RWPE2 (cell line): ENCODE data around the gene SAPCD1.

Experiments
- ATAC-seq: fragments of 200-7000 bp; cut with Tn5 transposase; 3 replicates; pipeline ENCODE4 v1.9.1; 2021; ENCODE audit warnings: low read depth
- DNase-seq: peaks from one replicate; pipeline ENCODE4 v3.0.0-alpha.2; 2020; ENCODE audit warnings: low spot score
- H3K27ac ChIP-seq: fragments of 450-650 bp; 2 replicates; pipeline ENCODE4 v1.5.1; 2017; ENCODE audit warnings: mild to moderate bottlenecking; ENCODE audit not compliant: poor library complexity, severe bottlenecking
- H3K27me3 ChIP-seq: fragments of 250-450 bp; sonication (Bioruptor Pico); 2 replicates; pipeline ENCODE4 v1.5.1; 2021; ENCODE audit warnings: mild to moderate bottlenecking, moderate library complexity; ENCODE audit not compliant: insufficient read depth, poor library complexity, severe bottlenecking
- H3K36me3 ChIP-seq: fragments of 250-450 bp; sonication (Bioruptor Pico); 2 replicates; pipeline ENCODE4 v1.5.1; 2020; ENCODE audit warnings: low read depth, mild to moderate bottlenecking, moderate library complexity
- H3K4me1 ChIP-seq: fragments of 250-450 bp; sonication (Bioruptor Pico); 2 replicates; pipeline ENCODE4 v1.5.1; 2021; ENCODE audit warnings: mild to moderate bottlenecking, moderate library complexity; ENCODE audit not compliant: insufficient read depth, poor library complexity, severe bottlenecking
- H3K4me3 ChIP-seq: fragments of 250-450 bp; sonication (Bioruptor Pico); 2 replicates; pipeline ENCODE4 v1.5.1; 2021; ENCODE audit warnings: mild to moderate bottlenecking, moderate library complexity; ENCODE audit not compliant: severe bottlenecking
- H3K9me3 ChIP-seq: fragments of 250-450 bp; sonication (Bioruptor Pico); 2 replicates; pipeline ENCODE4 v1.5.1; 2021; ENCODE audit warnings: mild to moderate bottlenecking, moderate library complexity; ENCODE audit not compliant: severe bottlenecking
- TF ChIP-seq, protein P1 (sequence below): fragments of 450-650 bp; IDR thresholded peaks from one replicate; pipeline ENCODE4 v1.5.1; 2017; ENCODE audit warnings: mild to moderate bottlenecking, moderate library complexity; ENCODE audit not compliant: poor library complexity, severe bottlenecking

Gene SAPCD1

GRCh38 chr6:31749301-31750036 lies 13.0 kb upstream of the SAPCD1 start:
- no peaks in the 10 kb centered on the region for H3K4me1 ChIP-seq
- TF ChIP-seq, protein P1, sequence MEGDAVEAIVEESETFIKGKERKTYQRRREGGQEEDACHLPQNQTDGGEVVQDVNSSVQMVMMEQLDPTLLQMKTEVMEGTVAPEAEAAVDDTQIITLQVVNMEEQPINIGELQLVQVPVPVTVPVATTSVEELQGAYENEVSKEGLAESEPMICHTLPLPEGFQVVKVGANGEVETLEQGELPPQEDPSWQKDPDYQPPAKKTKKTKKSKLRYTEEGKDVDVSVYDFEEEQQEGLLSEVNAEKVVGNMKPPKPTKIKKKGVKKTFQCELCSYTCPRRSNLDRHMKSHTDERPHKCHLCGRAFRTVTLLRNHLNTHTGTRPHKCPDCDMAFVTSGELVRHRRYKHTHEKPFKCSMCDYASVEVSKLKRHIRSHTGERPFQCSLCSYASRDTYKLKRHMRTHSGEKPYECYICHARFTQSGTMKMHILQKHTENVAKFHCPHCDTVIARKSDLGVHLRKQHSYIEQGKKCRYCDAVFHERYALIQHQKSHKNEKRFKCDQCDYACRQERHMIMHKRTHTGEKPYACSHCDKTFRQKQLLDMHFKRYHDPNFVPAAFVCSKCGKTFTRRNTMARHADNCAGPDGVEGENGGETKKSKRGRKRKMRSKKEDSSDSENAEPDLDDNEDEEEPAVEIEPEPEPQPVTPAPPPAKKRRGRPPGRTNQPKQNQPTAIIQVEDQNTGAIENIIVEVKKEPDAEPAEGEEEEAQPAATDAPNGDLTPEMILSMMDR, result no peak
- H3K36me3 ChIP-seq, result peaks cover 27% of the 10 kb centered on the region
- no peak for ATAC-seq
- no peak for DNase-seq
- no peak overlapping the region for H3K4me3 ChIP-seq
- H3K27ac ChIP-seq, result no peak overlapping the region
- no peaks in the 10 kb centered on the region for H3K27me3 ChIP-seq
- H3K9me3 ChIP-seq, result no peaks in the 10 kb centered on the region

DNA sequence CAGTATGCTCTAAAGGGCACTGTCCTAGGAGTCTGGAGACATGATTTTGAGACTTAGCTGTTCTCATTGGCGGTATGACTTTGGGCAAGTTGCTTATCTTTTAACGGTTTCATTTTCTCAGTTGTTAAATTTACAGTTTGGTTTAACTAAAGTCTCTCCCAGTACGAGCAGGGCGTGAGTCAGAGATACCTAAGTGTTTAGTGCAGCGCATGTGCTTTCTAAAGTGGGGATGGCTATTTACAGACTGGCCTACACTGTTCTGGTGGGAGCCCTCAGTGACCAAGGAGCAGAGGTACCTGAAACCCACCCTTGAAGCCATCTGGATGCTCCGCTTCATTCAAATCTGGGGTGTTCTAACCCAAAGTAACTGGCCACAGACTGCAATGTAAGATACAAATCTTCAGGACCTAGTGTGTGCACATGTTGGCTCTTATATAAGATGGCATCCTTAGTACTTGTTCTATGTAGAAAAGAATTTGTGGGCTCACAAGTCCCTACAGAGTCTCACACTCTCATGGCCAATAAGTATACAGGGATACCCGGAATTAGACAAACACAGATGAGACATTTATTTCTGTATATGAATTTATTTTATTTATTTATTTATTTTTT lies 11.9 kb upstream of the SAPCD1 start:
- H3K36me3 ChIP-seq, result peaks cover 23% of the 10 kb centered on the region
- DNase-seq, result no peak
- no peaks in the 10 kb centered on the region for H3K4me1 ChIP-seq
- no peaks in the 10 kb centered on the region for H3K9me3 ChIP-seq
- no peak overlapping the region for H3K4me3 ChIP-seq
- ATAC-seq, result no peak
- no peaks in the 10 kb centered on the region for H3K27me3 ChIP-seq
- TF ChIP-seq, protein P1, result no peak
- no peak overlapping the region for H3K27ac ChIP-seq

GRCh38 chr6:31752739-31753319 lies 9.6 kb upstream of the SAPCD1 start:
- Histone ChIP-seq H3K27ac (no peak overlapping the region), H3K4me3 (no peak overlapping the region), H3K9me3 (no peaks in the 10 kb centered on the region), H3K4me1 (no peaks in the 10 kb centered on the region), H3K36me3 (peaks cover 12% of the 10 kb centered on the region), H3K27me3 (no peaks in the 10 kb centered on the region)
- DNase-seq (no peak), ATAC-seq (peak; percentile 94)
- TF ChIP-seq, protein P1, result no peak

GRCh38 chr6:31758281-31758680 lies 4.2 kb upstream of the SAPCD1 start:
- H3K4me3 ChIP-seq, result no peak overlapping the region
- TF ChIP-seq, protein P1, result no peak
- ATAC-seq (no peak), DNase-seq (no peak)
- peaks cover 28% of the 10 kb centered on the region for H3K36me3 ChIP-seq
- no peaks in the 10 kb centered on the region for H3K9me3 ChIP-seq
- peaks cover 2% of the 10 kb centered on the region for H3K4me1 ChIP-seq
- H3K27me3 ChIP-seq, result no peaks in the 10 kb centered on the region
- H3K27ac ChIP-seq, result no peak overlapping the region
